Measurements from ENCODE around the gene PSMD3.
A peak's percentile ranks its signal among the peaks of the same experiment; 100 is the strongest.

PSMD3 gene

DNA sequence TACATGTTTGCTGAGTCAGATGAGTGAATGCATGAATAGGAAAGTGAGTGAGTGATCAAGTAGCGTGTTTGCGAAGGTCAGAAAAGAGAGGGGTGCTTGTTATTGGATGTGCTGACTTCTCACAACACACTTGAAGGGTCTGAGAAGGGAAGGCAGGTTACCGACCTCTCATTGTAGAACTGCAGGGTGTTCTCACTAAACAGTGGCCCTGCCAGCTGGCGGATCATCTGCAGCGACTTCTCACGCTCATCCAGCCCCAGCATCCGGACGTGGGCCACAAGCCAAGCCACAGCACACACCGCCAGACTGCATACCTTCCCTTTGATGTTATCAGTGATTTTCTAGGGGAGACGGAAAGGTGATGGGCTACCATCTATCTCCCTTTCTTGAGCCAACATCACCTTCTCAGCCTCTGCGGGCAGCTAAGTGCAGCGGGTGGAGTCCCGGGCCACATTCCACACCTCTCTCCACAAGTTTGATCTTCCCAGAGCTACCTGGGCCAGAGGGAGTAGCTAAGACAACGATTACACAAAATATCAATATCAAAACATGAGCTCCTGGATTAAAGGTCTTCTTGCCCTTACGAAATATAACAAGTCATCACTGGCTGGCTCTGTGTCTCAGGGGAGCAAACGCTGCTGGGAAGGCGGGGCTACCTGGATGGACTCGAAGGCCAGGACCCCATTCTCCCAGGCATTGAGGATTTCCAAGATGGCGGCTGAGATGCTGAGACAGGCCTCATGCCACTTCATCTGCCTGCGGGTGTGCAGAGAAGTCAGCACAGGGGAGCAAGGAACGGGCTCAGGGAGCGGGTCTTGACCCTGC is 45.6 kb downstream of the PSMD3 start:
- H3K9me3 ChIP-seq (ENCODE audit: control insufficient read depth, low read length): no peaks in the 10 kb centered on the region
- H3K4me1 ChIP-seq: peaks cover 17% of the 10 kb centered on the region
- peak overlapping the region; percentile 37 for H3K4me2 ChIP-seq (ENCODE audit: low read length)
- H3K4me3 ChIP-seq (ENCODE audit: low read depth, low read length): no peak overlapping the region
- H3K79me2 ChIP-seq: no peaks in the 10 kb centered on the region
- TF ChIP-seq, protein P1, sequence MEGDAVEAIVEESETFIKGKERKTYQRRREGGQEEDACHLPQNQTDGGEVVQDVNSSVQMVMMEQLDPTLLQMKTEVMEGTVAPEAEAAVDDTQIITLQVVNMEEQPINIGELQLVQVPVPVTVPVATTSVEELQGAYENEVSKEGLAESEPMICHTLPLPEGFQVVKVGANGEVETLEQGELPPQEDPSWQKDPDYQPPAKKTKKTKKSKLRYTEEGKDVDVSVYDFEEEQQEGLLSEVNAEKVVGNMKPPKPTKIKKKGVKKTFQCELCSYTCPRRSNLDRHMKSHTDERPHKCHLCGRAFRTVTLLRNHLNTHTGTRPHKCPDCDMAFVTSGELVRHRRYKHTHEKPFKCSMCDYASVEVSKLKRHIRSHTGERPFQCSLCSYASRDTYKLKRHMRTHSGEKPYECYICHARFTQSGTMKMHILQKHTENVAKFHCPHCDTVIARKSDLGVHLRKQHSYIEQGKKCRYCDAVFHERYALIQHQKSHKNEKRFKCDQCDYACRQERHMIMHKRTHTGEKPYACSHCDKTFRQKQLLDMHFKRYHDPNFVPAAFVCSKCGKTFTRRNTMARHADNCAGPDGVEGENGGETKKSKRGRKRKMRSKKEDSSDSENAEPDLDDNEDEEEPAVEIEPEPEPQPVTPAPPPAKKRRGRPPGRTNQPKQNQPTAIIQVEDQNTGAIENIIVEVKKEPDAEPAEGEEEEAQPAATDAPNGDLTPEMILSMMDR (IDR thresholded peaks at IDR 0.05): no peak
- H3K9ac ChIP-seq: no peak overlapping the region
- H2AFZ ChIP-seq: peak overlapping the region; percentile 25
- H3K27ac ChIP-seq: peak overlapping the region; percentile 88
- H3K36me3 ChIP-seq (ENCODE audit: control insufficient read depth, insufficient read depth, low read length): no peaks in the 10 kb centered on the region
- H3K27me3 ChIP-seq (ENCODE audit: control insufficient read depth, insufficient read depth, low read length): no peaks in the 10 kb centered on the region

DNA sequence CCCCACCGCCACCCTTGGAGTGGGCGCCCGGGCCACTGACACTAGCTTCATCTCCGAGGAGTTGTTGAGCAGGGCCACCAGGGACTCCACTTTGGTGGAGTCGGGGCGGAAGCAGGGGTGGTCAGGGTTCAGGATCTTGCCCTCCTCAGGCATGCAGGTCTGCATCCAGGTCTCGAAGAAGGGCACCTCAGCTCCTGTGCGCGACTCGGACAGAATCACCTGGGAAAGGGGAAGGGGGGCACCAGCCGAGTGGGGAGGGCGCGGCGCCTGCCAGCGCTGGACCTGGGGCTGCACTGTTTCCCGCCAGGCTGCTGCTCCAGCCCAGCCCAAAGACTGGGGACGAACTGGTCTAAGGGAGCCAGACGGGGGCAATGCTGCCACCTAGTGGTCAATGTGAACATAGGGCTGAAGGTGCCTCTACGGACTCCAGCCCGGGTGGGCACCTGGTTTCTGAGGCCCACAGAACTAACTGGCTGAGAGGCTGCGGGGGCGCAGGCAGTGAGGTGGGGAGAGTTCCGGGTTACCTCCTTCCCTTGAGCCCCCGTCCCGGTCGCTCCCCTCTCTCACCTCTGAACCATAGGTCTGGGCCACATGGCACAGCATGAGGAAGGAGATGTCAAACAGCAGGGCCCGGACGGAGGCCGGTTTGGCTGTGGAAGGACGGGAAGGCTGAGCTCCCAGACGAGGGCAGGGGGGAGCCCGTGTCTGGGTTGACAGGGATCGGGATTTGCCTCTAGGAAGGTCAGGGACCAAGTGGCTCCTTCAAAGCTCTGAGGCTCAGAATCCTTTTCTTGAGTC is 46.4 kb downstream of the PSMD3 start:
- Histone ChIP-seq H3K4me2 (ENCODE audit: low read length) (peak overlapping the region; percentile 25), H3K4me3 (ENCODE audit: low read depth, low read length) (no peak overlapping the region), H3K36me3 (ENCODE audit: control insufficient read depth, insufficient read depth, low read length) (no peaks in the 10 kb centered on the region), H3K9ac (no peak overlapping the region), H2AFZ (peak overlapping the region; percentile 25), H3K79me2 (no peaks in the 10 kb centered on the region), H3K27ac (peak overlapping the region; percentile 88), H3K4me1 (peaks cover 17% of the 10 kb centered on the region), H3K9me3 (ENCODE audit: control insufficient read depth, low read length) (no peaks in the 10 kb centered on the region), H3K27me3 (ENCODE audit: control insufficient read depth, insufficient read depth, low read length) (no peaks in the 10 kb centered on the region)
- TF ChIP-seq, protein P1 (IDR thresholded peaks at IDR 0.05): peak; percentile 96

DNA sequence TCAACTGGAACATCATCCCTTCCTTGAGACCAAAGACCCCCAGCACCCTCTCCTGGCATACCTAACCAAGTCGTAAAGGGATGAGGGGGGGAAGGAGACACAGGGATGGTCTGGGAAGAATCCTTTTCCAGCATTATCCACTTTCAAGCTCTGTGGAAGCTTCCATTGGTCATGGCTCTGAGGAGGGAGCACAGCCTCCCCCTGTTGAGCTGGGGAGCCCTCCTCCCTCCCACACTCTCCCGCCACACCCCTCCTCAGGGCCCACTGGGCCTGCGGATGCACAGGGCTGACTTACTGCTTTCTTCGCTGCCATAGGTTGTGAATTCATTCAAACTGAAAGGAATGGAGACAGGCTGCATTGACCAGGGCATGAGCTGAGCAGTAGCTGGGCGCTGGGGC is 47.0 kb downstream of the PSMD3 start:
- H2AFZ ChIP-seq: no peak overlapping the region
- peaks cover 17% of the 10 kb centered on the region for H3K4me1 ChIP-seq
- no peaks in the 10 kb centered on the region for H3K36me3 ChIP-seq (ENCODE audit: control insufficient read depth, insufficient read depth, low read length)
- H3K9ac ChIP-seq: no peak overlapping the region
- TF ChIP-seq, protein P1 (IDR thresholded peaks at IDR 0.05): no peak
- no peak overlapping the region for H3K4me2 ChIP-seq (ENCODE audit: low read length)
- H3K27me3 ChIP-seq (ENCODE audit: control insufficient read depth, insufficient read depth, low read length): no peaks in the 10 kb centered on the region
- H3K4me3 ChIP-seq (ENCODE audit: low read depth, low read length): no peak overlapping the region
- H3K9me3 ChIP-seq (ENCODE audit: control insufficient read depth, low read length): no peaks in the 10 kb centered on the region
- no peak overlapping the region for H3K27ac ChIP-seq
- H3K79me2 ChIP-seq: no peaks in the 10 kb centered on the region

DNA sequence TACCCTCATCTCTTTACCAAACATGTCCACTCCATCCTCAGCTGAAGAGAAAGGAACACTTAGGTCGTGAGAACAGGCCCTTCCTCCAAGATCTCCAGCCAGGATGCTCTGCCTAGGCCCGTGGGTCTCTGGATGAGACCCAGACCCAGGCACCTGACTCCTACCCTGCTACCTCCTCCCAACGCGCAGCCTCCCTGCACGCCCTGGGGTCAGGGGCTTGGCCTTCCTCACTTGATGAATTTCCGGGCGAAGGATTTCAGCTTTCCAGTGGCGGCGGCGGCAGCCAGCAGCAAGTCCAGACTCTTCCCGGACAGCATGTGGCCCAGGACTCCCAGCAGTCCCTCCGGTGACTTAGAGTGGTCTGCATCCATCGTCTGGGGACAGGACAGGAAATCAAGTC is 48.0 kb downstream of the PSMD3 start:
- H3K27me3 ChIP-seq (ENCODE audit: control insufficient read depth, insufficient read depth, low read length): no peaks in the 10 kb centered on the region
- H3K79me2 ChIP-seq: peaks cover 4% of the 10 kb centered on the region
- H3K36me3 ChIP-seq (ENCODE audit: control insufficient read depth, insufficient read depth, low read length): no peaks in the 10 kb centered on the region
- H3K9ac ChIP-seq: no peak overlapping the region
- TF ChIP-seq, protein P1 (IDR thresholded peaks at IDR 0.05): no peak
- H3K9me3 ChIP-seq (ENCODE audit: control insufficient read depth, low read length): no peaks in the 10 kb centered on the region
- no peak overlapping the region for H2AFZ ChIP-seq
- H3K4me3 ChIP-seq (ENCODE audit: low read depth, low read length): no peak overlapping the region
- H3K4me1 ChIP-seq: peaks cover 17% of the 10 kb centered on the region
- H3K27ac ChIP-seq: no peak overlapping the region
- H3K4me2 ChIP-seq (ENCODE audit: low read length): no peak overlapping the region

All from parathyroid adenoma (tissue), 2 donors.